Measurements from ENCODE around the gene SSTR3. TPM values are rescaled to one million over a fixed set of nuclear protein-coding genes. Genes with fewer than 3 reads are reported as not detected.
A peak's percentile ranks its signal among the peaks of the same experiment; 100 is the strongest.

SSTR3 gene
- total and polyA plus RNA-seq, 9 of the 15 experiments (the other 6 are each of a cell fraction or from before 2014, with no cell fraction given): 0.03 TPM; not detected in 8

GRCh38 chr22:37210041-37210803 lies 2.1 kb downstream of the SSTR3 start (continued):
- no peak for TF ChIP-seq ZNF583 (CRISPR knock-in tag; IDR thresholded peaks at IDR 0.05)
- TF ChIP-seq POLR3A (IDR thresholded peaks at IDR 0.05; ENCODE audit: borderline replicate concordance, extremely low read depth, insufficient read depth, insufficient read length): no peak
- no peak for TF ChIP-seq NR2F6 (CRISPR knock-in tag; IDR thresholded peaks at IDR 0.05)
- TF ChIP-seq RNF219 (CRISPR knock-in tag; IDR thresholded peaks at IDR 0.05): no peak
- no peak for TF ChIP-seq NFE2L1 (tag; IDR thresholded peaks at IDR 0.05; ENCODE audit: borderline replicate concordance, low read depth)
- TF ChIP-seq CC2D1A (IDR thresholded peaks at IDR 0.05): peak; percentile 71; the same call in 1 of the 2 replicates
- no peak for TF ChIP-seq KAT2B (IDR thresholded peaks at IDR 0.05; ENCODE audit: low read depth, low read length)
- no peak for TF ChIP-seq PBX2 (CRISPR knock-in tag; IDR thresholded peaks at IDR 0.05; ENCODE audit: low read depth)
- TF ChIP-seq PBX2 (tag; conservative IDR thresholded peaks at IDR 0.05; ENCODE audit: low read depth): no peak
- TF ChIP-seq HIVEP1 (CRISPR knock-in tag; IDR thresholded peaks at IDR 0.05): no peak
- no peak for TF ChIP-seq CREB5 (CRISPR knock-in tag; IDR thresholded peaks at IDR 0.05)
- no peak for TF ChIP-seq MCM7 (IDR thresholded peaks at IDR 0.05)
- TF ChIP-seq ZNF655 (CRISPR knock-in tag; IDR thresholded peaks at IDR 0.05): no peak
- TF ChIP-seq MIER1 (IDR thresholded peaks at IDR 0.05; ENCODE audit: low read depth): no peak
- TF ChIP-seq NCOR1 (IDR thresholded peaks at IDR 0.05): no peak
- TF ChIP-seq TRIM28 (IDR thresholded peaks at IDR 0.05): no peak
- no peak for TF ChIP-seq POLR3G (IDR thresholded peaks at IDR 0.05; ENCODE audit: extremely low read depth, insufficient read length, insufficient replicate concordance)
- no peak for TF ChIP-seq GMEB1 (CRISPR knock-in tag; IDR thresholded peaks at IDR 0.05)
- no peak for TF ChIP-seq ZNF274 (IDR thresholded peaks at IDR 0.05; ENCODE audit: borderline replicate concordance, low read depth, low read length)

All from K562 (cell line).